Uterus (tissue), 2 donors: Measurements from ENCODE around the gene SARS1.

Source experiments
- POLR2A ChIP-seq, 2 donors: fragments of 450-650 bp; IDR thresholded peaks; one replicate each; pipeline ENCODE4 v1.6.1; 2016; ENCODE audit warnings: antibody characterized with exemption in 2 of 2, mild to moderate bottlenecking in 1 of 2, moderate library complexity in 1 of 2
- TF ChIP-seq, protein P1 (sequence below), 4 experiments: fragments of 200-600 bp in 2 of 4; fragments of 450-650 bp in 2 of 4; sonication (generic) in 2 of 4; IDR thresholded peaks; one replicate each; pipeline ENCODE4 v1.5.1; 2016 to 2019; ENCODE audit warnings: antibody characterized with exemption in 4 of 4, mild to moderate bottlenecking in 2 of 4, moderate library complexity in 1 of 4

DNA sequence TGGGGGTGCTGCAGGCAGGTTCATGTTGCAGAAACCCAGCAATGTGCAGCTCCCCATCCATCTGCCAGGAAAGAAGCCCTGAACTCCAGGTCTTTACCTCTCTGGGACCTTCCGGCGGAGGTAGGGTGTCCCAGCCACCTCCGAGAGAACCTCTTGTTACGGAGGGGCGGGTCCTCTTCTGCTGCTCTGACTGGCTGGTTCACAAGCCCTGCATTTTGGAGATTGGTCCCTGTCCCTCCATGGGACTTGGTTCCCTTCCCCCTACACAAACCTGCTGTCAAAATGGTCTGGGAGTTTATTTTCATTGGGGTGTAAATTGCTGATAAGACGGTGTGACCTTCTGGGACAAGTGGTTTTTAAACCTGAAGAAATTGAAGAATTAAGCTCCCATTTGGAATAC, 27.6 kb downstream of the SARS1 start:
- TF ChIP-seq, protein P1, sequence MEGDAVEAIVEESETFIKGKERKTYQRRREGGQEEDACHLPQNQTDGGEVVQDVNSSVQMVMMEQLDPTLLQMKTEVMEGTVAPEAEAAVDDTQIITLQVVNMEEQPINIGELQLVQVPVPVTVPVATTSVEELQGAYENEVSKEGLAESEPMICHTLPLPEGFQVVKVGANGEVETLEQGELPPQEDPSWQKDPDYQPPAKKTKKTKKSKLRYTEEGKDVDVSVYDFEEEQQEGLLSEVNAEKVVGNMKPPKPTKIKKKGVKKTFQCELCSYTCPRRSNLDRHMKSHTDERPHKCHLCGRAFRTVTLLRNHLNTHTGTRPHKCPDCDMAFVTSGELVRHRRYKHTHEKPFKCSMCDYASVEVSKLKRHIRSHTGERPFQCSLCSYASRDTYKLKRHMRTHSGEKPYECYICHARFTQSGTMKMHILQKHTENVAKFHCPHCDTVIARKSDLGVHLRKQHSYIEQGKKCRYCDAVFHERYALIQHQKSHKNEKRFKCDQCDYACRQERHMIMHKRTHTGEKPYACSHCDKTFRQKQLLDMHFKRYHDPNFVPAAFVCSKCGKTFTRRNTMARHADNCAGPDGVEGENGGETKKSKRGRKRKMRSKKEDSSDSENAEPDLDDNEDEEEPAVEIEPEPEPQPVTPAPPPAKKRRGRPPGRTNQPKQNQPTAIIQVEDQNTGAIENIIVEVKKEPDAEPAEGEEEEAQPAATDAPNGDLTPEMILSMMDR (IDR thresholded peaks at IDR 0.05) = no peak
- TF ChIP-seq POLR2A (IDR thresholded peaks at IDR 0.05) = no peak
